Spleen (tissue), 10 donors: ENCODE measurements around the gene ATP11B. TPM values are rescaled to one million over a fixed set of nuclear protein-coding genes. Genes with fewer than 3 reads are reported as not detected.

Source experiments
- polyA plus RNA-seq, 3 donors: library from polyadenylated mRNA; stranded (reverse); fragments of 200-250 nt; gene quantifications; one replicate each; pipeline ENCODE4 v1.2.1, GENCODE V29; 2013
- total RNA-seq, 7 donors: library from RNA; depleted of rRNA in 3 of 7; stranded (reverse); fragments of >200 nt in 3 of 7; fragmentation: NEBNext Ultra II Directional in 4 of 7; extraction: Animal tissue kit (Norgen Biotek cat#: 25700) in 4 of 7; gene quantifications; one replicate each; pipeline versions ENCODE4 v1.1.0 to v1.2.1, GENCODE V29; 2016 to 2021
- donor health status: healthy with polysubstance abuse.
- donor health status: DM: no; HTN: no; CAD: no; lungs with moderate emphysema.
- donor health status: DM: no; HTN: no; CAD: no.
- donor health status: Bipolar disorder and iron deficiency.
- donor health status: healthy.
- donor health status: DM: no; HTN: no; CAD: no.
- donor health status: DM: yes; HTN: yes; CAD: no.

The ATP11B gene
- total and polyA plus RNA-seq, 10 donors: 7.2 to 165 (median 90.3) TPM

Other genes starting within 250 kb of the ATP11B start
- 10 to 100 TPM; 26.7 to 59.3 (median 38.2) TPM for gene DCUN1D1, start 187.0 kb downstream of the ATP11B start, total RNA-seq
- 1 to 10 TPM; 5.4 to 8.4 (median 6.9) TPM for gene DCUN1D1, start 187.0 kb downstream of the ATP11B start, polyA plus RNA-seq